Measurements from ENCODE around the gene RBBP7. TPM values are rescaled to one million over a fixed set of nuclear protein-coding genes. Genes with fewer than 3 reads are reported as not detected.
A peak's percentile ranks its signal among the peaks of the same experiment; 100 is the strongest.

RBBP7 gene
- total and polyA plus RNA-seq, 12 donors = 84.6 to 125 (median 109) TPM

GRCh38 chrX:16832301-16832700, 37.9 kb downstream of the RBBP7 start:
- H3K4me3 ChIP-seq = no peak overlapping the region
- 52 to 63% methylated on average over 5 of the region's 5 CpGs for WGBS, 2 donors
- peaks cover 0 to 66% (median 0%) of the 10 kb centered on the region in 9 donors for H3K36me3 ChIP-seq
- intact Hi-C loops (cut with DNase I) = loop anchor here in 2 of 10 donors (5.0 to 10.0 kb wide), 2 partner anchors 52 to 55 kb away; no protein-coding TSS in a partner anchor
- TF ChIP-seq CTCF (IDR thresholded peaks at IDR 0.05) = no peak
- H3K9me3 ChIP-seq = no peaks in the 10 kb centered on the region
- no peak for ATAC-seq
- H3K27ac ChIP-seq = no peak overlapping the region
- DNase-seq = no peak
- no peaks in the 10 kb centered on the region for H3K27me3 ChIP-seq
- H3K4me1 ChIP-seq = peaks cover 0 to 12% (median 3%) of the 10 kb centered on the region in 9 donors

- Histone ChIP-seq H3K27me3 (peaks cover 0 to 4% (median 0%) of the 10 kb centered on the region in 7 donors), H3K4me3 (no peak overlapping the region), H3K9me3 (no peaks in the 10 kb centered on the region), H3K4me1 (peaks cover 0 to 12% (median 3%) of the 10 kb centered on the region in 9 donors), H3K27ac (peak overlapping the region in 8 of 10 donors; percentile 29 to 66 (median 46)), H3K36me3 (peaks cover 0 to 50% (median 0%) of the 10 kb centered on the region in 9 donors)
- TF ChIP-seq CTCF (IDR thresholded peaks at IDR 0.05) = no peak
- DNase-seq (peak in 1 of 2 donors; percentile 32), ATAC-seq (peak; percentile 40 to 89 (median 69))
- 34 to 54% methylated on average over 6 of the region's 6 CpGs for WGBS, 2 donors
- intact Hi-C loops (cut with DNase I) = loop anchor here in 8 of 10 donors (5.0 to 10.0 kb wide), 5 partner anchors 54 to 219 kb away; no protein-coding TSS in a partner anchor
Measured at GRCh38 chrX:16828124-16828908, 41.8 kb downstream of the RBBP7 start.

- ATAC-seq (no peak), DNase-seq (no peak)
- Histone ChIP-seq H3K4me3 (no peak overlapping the region), H3K9me3 (no peaks in the 10 kb centered on the region), H3K27me3 (peaks cover 0 to 4% (median 0%) of the 10 kb centered on the region in 7 donors), H3K27ac (peak overlapping the region in 2 of 10 donors; percentile 15 to 31), H3K36me3 (peaks cover 0 to 48% (median 0%) of the 10 kb centered on the region in 9 donors), H3K4me1 (peaks cover 0 to 12% (median 3%) of the 10 kb centered on the region in 9 donors)
- TF ChIP-seq CTCF (IDR thresholded peaks at IDR 0.05) = no peak
- WGBS, 2 donors = 94 to 96% methylated on average over 2 of the region's 2 CpGs
- intact Hi-C loops (cut with DNase I) = loop anchor here in 8 of 10 donors (5.0 to 10.0 kb wide), 5 partner anchors 55 to 220 kb away; no protein-coding TSS in a partner anchor
Measured at GRCh38 chrX:16827225-16827624, 42.9 kb downstream of the RBBP7 start.

GRCh38 chrX:16826207-16826606, 44.0 kb downstream of the RBBP7 start:
- TF ChIP-seq CTCF (IDR thresholded peaks at IDR 0.05) = peak in 8 of 9 donors; percentile 13 to 64 (median 54)
- intact Hi-C loops (cut with DNase I) = loop anchor here in 8 of 10 donors (5.0 to 10.0 kb wide), 5 partner anchors 56 to 221 kb away; no protein-coding TSS in a partner anchor
- no peak for DNase-seq
- Histone ChIP-seq H3K4me3 (no peak overlapping the region), H3K27ac (peak overlapping the region in 1 of 10 donors; percentile 31), H3K27me3 (peaks cover 0 to 4% (median 0%) of the 10 kb centered on the region in 7 donors), H3K4me1 (peaks cover 0 to 12% (median 3%) of the 10 kb centered on the region in 9 donors), H3K36me3 (peaks cover 0 to 47% (median 0%) of the 10 kb centered on the region in 9 donors), H3K9me3 (no peaks in the 10 kb centered on the region)
- peak in 1 of 8 donors; percentile 27 for ATAC-seq
- 61 to 64% methylated on average over 3 of the region's 3 CpGs for WGBS, 2 donors

Data from heart right ventricle (tissue), 16 donors.